HG03575 (cell line): ENCODE results near the gene PDCD6IP.

Source experiments
- ATAC-seq: cut with Tn5 transposase; IDR thresholded peaks from one replicate; pipeline ENCODE4 v1.9.1; 2021; ENCODE audit not compliant: unreplicated experiment, insufficient number of reproducible peaks, low FRiP score; ENCODE audit errors: extremely low read depth

The PDCD6IP gene

DNA sequence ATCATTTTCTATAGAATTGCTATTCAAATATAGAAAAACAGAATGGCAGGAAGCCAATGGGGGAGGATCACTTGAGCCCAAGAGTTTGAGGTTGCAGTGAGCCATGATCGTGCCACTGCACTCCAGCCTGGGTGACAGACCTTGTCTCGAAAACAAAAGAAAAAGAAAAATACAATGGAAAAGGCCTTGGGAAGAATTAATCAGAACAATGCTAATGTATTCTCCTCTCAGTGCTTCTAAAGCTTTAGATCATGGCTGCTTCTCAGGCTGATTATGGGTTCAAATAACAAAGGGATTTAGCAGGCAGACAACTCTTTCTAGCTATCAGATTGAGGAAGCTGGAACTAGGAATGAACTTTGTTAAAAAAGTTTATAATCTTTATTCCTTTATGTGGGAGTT, 115.8 kb downstream of the PDCD6IP start:
- ATAC-seq, result no peak

DNA sequence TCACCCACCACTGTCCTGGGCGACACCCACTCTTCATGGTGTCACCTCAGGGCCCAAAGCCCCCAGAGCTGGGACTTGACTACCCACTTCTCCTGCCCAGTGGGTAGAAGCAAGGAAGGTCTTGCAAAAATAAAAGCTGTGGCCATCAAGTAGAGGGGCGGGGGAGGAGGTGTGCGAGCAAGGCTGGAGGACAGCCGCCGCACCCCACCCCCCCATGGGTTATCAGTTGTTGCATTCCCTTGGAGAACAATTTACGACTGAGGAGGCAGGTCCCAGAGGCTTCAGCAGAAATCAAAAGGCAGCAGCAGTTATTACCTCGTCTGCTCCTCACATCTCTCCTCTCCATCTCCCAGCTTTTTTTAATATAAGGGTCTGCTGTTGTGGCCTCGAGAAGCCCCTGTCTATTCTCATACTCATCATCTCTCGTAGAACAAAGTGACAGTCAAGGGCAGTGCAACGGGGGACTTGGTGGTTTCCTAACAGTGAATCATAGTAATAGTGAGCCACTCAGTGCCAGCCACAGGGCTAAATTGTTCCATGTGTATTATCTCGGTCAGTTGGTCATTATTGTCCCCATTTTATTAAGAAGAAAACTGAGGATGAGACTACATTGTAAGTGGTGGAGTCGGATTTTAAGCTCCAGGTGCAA, 116.4 kb downstream of the PDCD6IP start:
- no peak for ATAC-seq

DNA sequence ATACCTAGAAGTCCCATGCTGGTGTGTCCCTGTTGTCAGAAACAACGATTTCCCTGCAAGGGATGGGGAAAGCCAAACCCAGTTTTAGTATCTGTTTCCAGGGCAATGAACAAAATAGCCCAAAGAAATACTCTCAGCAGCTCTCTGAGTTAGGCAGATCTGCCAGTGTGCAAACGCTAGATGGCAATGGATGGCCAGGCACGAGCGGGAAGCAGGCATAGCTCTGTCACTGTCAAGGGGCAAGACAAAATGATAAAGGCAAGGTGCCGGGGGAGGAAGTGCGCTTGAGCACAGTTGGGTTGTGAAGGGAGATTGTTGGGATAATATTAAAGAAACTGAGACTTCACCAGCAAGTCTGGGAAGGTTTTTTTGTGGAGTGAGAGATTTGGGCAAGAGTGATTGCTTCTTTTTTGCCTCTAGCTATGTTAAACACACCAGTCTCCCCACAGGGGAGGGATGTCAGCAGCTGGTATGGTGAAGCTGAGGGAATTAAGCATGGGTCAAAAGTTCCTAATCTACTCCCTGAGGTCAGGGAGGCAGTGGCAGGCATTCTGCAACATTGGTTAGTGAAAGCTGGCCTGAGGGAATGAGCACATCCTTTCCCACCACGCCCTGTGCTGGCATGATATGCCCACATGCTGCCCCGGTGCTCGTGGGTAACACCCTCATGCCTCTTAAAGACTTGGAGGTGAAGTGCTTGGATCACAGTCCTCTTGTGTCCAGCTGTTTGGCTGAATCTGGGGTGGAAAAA, 117.5 kb downstream of the PDCD6IP start:
- no peak for ATAC-seq

DNA sequence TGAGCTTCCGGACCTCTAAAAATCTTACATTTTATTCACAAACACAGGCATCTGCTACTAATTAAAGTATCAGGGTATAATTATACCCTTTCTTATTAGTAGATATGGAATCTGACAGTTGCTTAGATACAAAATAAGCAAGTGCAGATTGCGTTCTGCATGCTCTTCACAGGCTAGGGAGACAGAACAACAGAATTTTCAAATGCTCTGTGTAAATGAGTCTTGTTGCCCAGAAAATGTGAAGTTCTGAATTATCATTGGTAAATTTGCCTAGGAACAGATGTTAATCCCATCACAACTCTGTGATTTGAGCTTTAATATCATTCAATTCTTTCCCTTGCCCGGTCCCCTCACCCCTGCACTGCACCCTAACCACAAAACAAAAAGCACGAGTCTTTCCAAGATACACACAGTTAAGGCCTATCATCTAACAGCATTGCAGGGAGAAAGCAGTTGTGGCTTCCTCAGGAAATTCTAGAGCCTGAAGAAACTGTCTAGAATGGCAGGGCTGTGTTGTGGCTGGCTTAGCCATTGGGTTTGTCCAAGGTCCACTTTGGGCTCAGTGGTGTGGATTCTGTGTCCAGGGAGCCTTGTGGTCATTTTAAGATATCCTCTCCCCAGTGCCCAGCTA, 119.8 kb downstream of the PDCD6IP start:
- no peak for ATAC-seq
